Sigmoid colon (tissue), 4 donors: Measurements from ENCODE around the gene KREMEN1.

Experiments used
- EP300 ChIP-seq, 4 donors: sonication (generic); formaldehyde crosslinking; IDR thresholded peaks; one replicate each; pipeline ENCODE4 v1.6.1; 2017; ENCODE audit warnings: antibody characterized with exemption in 4 of 4
- POLR2A ChIP-seq, 2 donors: fragments of 450-650 bp; IDR thresholded peaks; one replicate each; pipeline ENCODE4 v1.6.1; 2016; ENCODE audit warnings: antibody characterized with exemption in 2 of 2, mild to moderate bottlenecking in 2 of 2, moderate library complexity in 2 of 2
- TF ChIP-seq, protein P1 (sequence below), 4 experiments: fragments of 450-650 bp in 3 of 4; fragments of 200-600 bp in 1 of 4; IDR thresholded peaks; one replicate each; pipeline ENCODE4 v1.5.1; 2016 to 2019; ENCODE audit warnings: antibody characterized with exemption in 4 of 4, mild to moderate bottlenecking in 3 of 4, moderate library complexity in 2 of 4

- no peak for TF ChIP-seq POLR2A (IDR thresholded peaks at IDR 0.05)
- TF ChIP-seq, protein P1, sequence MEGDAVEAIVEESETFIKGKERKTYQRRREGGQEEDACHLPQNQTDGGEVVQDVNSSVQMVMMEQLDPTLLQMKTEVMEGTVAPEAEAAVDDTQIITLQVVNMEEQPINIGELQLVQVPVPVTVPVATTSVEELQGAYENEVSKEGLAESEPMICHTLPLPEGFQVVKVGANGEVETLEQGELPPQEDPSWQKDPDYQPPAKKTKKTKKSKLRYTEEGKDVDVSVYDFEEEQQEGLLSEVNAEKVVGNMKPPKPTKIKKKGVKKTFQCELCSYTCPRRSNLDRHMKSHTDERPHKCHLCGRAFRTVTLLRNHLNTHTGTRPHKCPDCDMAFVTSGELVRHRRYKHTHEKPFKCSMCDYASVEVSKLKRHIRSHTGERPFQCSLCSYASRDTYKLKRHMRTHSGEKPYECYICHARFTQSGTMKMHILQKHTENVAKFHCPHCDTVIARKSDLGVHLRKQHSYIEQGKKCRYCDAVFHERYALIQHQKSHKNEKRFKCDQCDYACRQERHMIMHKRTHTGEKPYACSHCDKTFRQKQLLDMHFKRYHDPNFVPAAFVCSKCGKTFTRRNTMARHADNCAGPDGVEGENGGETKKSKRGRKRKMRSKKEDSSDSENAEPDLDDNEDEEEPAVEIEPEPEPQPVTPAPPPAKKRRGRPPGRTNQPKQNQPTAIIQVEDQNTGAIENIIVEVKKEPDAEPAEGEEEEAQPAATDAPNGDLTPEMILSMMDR (IDR thresholded peaks at IDR 0.05), result no peak
- no peak for TF ChIP-seq EP300 (IDR thresholded peaks at IDR 0.05)
Measured at GRCh38 chr22:29054251-29054767, 18.5 kb upstream of the KREMEN1 start.
